Chondrocyte (in vitro differentiated cells): ENCODE results near the gene LPAR1. TPM values are rescaled to one million over a fixed set of nuclear protein-coding genes. Genes with fewer than 3 reads are reported as not detected.

Experiments
- DNase-seq: peaks from one replicate; pipeline ENCODE4 v3.0.0; 2021; ENCODE audit warnings: mixed read lengths, low spot score
- H3K27ac Mint-ChIP-seq: one replicate; pipeline ENCODE4 v1.8.0; 2021; ENCODE audit warnings: mild to moderate bottlenecking, moderate library complexity, mixed read lengths; ENCODE audit not compliant: unreplicated experiment
- H3K27me3 Mint-ChIP-seq: 2 replicates; pipeline ENCODE4 v1.8.0; 2021; ENCODE audit warnings: low read depth, mixed read lengths
- H3K36me3 Mint-ChIP-seq: 2 replicates; pipeline ENCODE4 v1.8.0; 2021; ENCODE audit warnings: low read depth, mixed read lengths
- H3K4me1 Mint-ChIP-seq: 2 replicates; pipeline ENCODE4 v1.8.0; 2021; ENCODE audit warnings: low read depth, mild to moderate bottlenecking, mixed read lengths
- H3K4me3 Mint-ChIP-seq: one replicate; pipeline ENCODE4 v1.8.0; 2021; ENCODE audit warnings: mild to moderate bottlenecking, moderate library complexity, mixed read lengths; ENCODE audit not compliant: unreplicated experiment
- H3K9me3 Mint-ChIP-seq: 2 replicates; pipeline ENCODE4 v1.8.0; 2021; ENCODE audit warnings: low read depth, mixed read lengths
- CTCF ChIP-seq: fragments of 200-600 bp; sonication (generic); IDR thresholded peaks from 2 replicates; pipeline ENCODE4 v1.5.0; 2021; ENCODE audit warnings: antibody characterized with exemption, mild to moderate bottlenecking, moderate library complexity
- total RNA-seq: library from RNA; stranded (reverse); gene quantifications from 3 replicates; pipeline ENCODE4 v1.2.1, GENCODE V29; 2021

Gene LPAR1
- total RNA-seq, 1 donor from 2014 or later = 33.5 TPM

- peaks cover 5% of the 10 kb centered on the region for H3K36me3 Mint-ChIP-seq
- peaks cover 52% of the 10 kb centered on the region for H3K4me1 Mint-ChIP-seq
- no peak for DNase-seq
- TF ChIP-seq CTCF = no peak
- H3K27me3 Mint-ChIP-seq = no peaks in the 10 kb centered on the region
- no peaks in the 10 kb centered on the region for H3K9me3 Mint-ChIP-seq
- no peak overlapping the region for H3K4me3 Mint-ChIP-seq
- no peak overlapping the region for H3K27ac Mint-ChIP-seq
These were observed 63.0 kb downstream of the LPAR1 start for GRCh38 chr9:110975278-110975677.

- Mint-ChIP-seq H3K27me3 (no peaks in the 10 kb centered on the region), H3K4me1 (peaks cover 26% of the 10 kb centered on the region), H3K4me3 (no peak overlapping the region), H3K27ac (no peak overlapping the region), H3K36me3 (peaks cover 14% of the 10 kb centered on the region), H3K9me3 (no peaks in the 10 kb centered on the region)
- TF ChIP-seq CTCF = no peak
- DNase-seq = no peak
These were observed 66.6 kb downstream of the LPAR1 start for GRCh38 chr9:110971705-110972104.

GRCh38 chr9:110971234-110971633, 67.0 kb downstream of the LPAR1 start:
- DNase-seq = no peak
- Mint-ChIP-seq H3K4me3 (no peak overlapping the region), H3K4me1 (peaks cover 21% of the 10 kb centered on the region), H3K9me3 (no peaks in the 10 kb centered on the region), H3K27ac (no peak overlapping the region), H3K27me3 (no peaks in the 10 kb centered on the region), H3K36me3 (peaks cover 14% of the 10 kb centered on the region)
- no peak for TF ChIP-seq CTCF

GRCh38 chr9:110969971-110970386, 68.3 kb downstream of the LPAR1 start:
- DNase-seq = no peak
- no peak overlapping the region for H3K4me3 Mint-ChIP-seq
- peaks cover 22% of the 10 kb centered on the region for H3K36me3 Mint-ChIP-seq
- H3K27me3 Mint-ChIP-seq = no peaks in the 10 kb centered on the region
- H3K9me3 Mint-ChIP-seq = no peaks in the 10 kb centered on the region
- peaks cover 15% of the 10 kb centered on the region for H3K4me1 Mint-ChIP-seq
- TF ChIP-seq CTCF = no peak
- no peak overlapping the region for H3K27ac Mint-ChIP-seq

- H3K4me3 Mint-ChIP-seq = no peak overlapping the region
- peaks cover 22% of the 10 kb centered on the region for H3K36me3 Mint-ChIP-seq
- no peaks in the 10 kb centered on the region for H3K27me3 Mint-ChIP-seq
- DNase-seq = no peak
- H3K27ac Mint-ChIP-seq = no peak overlapping the region
- TF ChIP-seq CTCF = no peak
- no peaks in the 10 kb centered on the region for H3K9me3 Mint-ChIP-seq
- peaks cover 9% of the 10 kb centered on the region for H3K4me1 Mint-ChIP-seq
These were observed 70.2 kb downstream of the LPAR1 start for GRCh38 chr9:110968096-110968495.
